Measurements from ENCODE around the gene PTPN12. TPM values are rescaled to one million over a fixed set of nuclear protein-coding genes. Genes with fewer than 3 reads are reported as not detected.

Gene PTPN12
- total and polyA plus RNA-seq, 8 donors = 119 to 163 (median 138) TPM

- H3K4me3 ChIP-seq = no peak overlapping the region
- H3K4me1 ChIP-seq = peaks cover 0 to 5% of the 10 kb centered on the region in 2 donors
- DNase-seq (no peak), ATAC-seq (no peak)
- intact Hi-C loops (cut with DNase I) = no loop called here
- H3K27ac ChIP-seq = no peak overlapping the region
- H3K36me3 ChIP-seq = peaks cover 0 to 50% of the 10 kb centered on the region in 2 donors
- H3K27me3 ChIP-seq = no peaks in the 10 kb centered on the region
- H3K9me3 ChIP-seq = no peaks in the 10 kb centered on the region
- TF ChIP-seq, protein P1, sequence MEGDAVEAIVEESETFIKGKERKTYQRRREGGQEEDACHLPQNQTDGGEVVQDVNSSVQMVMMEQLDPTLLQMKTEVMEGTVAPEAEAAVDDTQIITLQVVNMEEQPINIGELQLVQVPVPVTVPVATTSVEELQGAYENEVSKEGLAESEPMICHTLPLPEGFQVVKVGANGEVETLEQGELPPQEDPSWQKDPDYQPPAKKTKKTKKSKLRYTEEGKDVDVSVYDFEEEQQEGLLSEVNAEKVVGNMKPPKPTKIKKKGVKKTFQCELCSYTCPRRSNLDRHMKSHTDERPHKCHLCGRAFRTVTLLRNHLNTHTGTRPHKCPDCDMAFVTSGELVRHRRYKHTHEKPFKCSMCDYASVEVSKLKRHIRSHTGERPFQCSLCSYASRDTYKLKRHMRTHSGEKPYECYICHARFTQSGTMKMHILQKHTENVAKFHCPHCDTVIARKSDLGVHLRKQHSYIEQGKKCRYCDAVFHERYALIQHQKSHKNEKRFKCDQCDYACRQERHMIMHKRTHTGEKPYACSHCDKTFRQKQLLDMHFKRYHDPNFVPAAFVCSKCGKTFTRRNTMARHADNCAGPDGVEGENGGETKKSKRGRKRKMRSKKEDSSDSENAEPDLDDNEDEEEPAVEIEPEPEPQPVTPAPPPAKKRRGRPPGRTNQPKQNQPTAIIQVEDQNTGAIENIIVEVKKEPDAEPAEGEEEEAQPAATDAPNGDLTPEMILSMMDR (IDR thresholded peaks at IDR 0.05) = no peak
These were observed 128.1 kb downstream of the PTPN12 start for GRCh38 chr7:77665161-77665560.

DNA sequence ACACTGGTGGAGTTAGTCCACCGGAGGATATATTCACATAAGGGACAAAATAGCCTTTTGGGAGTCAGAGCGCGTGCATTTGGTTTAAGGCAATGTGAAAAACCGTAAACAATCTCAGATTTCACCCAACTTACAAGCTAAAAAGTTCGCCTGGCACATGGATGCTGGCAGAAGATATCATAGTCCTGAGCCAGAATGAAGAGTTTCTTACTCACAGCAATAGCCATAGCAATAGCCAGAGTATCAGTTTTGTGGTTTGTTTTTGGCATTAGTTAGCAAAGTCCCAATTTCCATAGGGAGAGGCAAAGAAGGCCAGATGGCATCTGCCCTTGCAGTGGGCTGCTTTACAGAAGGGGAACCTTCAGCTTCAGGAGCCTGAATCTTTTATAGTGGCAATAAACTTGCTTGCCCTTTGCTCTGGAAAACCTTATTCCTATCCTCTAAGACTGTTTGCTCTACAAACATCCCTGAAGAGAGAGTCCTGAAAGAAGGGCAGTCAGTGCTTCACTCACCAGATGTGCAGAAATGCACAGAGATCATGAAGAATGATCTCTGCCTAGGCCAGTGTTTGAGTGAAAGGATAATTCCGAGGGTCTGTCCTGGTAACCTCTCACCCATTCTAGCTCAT is 130.5 kb downstream of the PTPN12 start:
- Histone ChIP-seq H3K27me3 (no peaks in the 10 kb centered on the region), H3K4me1 (no peaks in the 10 kb centered on the region), H3K9me3 (no peaks in the 10 kb centered on the region), H3K27ac (no peak overlapping the region), H3K36me3 (peaks cover 0 to 43% of the 10 kb centered on the region in 2 donors), H3K4me3 (no peak overlapping the region)
- intact Hi-C loops (cut with DNase I) = no loop called here
- TF ChIP-seq, protein P1 (IDR thresholded peaks at IDR 0.05) = no peak
- no peak for ATAC-seq
- no peak for DNase-seq

GRCh38 chr7:77674878-77675277 is 137.8 kb downstream of the PTPN12 start:
- Histone ChIP-seq H3K4me1 (no peaks in the 10 kb centered on the region), H3K4me3 (no peak overlapping the region), H3K27me3 (no peaks in the 10 kb centered on the region), H3K36me3 (peaks cover 0 to 8% of the 10 kb centered on the region in 2 donors), H3K27ac (no peak overlapping the region), H3K9me3 (no peaks in the 10 kb centered on the region)
- peak in 2 of 4 donors; percentile 27 to 63 for DNase-seq
- intact Hi-C loops (cut with DNase I) = no loop called here
- TF ChIP-seq, protein P1 (IDR thresholded peaks at IDR 0.05) = no peak
- peak; percentile 90 for ATAC-seq

DNA sequence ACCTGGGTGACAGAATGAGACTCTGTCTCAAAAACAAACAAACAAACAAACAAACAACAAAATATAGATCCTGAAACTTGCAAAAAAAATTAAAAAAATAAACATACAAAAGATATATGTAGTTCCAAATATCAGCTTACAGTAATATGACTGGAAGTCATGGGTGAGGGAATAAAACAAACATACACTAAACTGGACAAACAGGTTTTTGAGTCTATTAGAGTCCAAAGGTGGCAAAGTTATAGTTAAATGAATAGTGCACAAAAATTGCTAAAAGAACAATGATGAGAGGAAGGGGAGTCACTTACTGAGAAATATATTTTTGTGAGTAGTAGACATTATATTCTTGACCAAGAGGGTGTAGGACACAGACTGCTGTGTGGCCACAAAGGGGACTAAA is 142.5 kb downstream of the PTPN12 start:
- Histone ChIP-seq H3K27me3 (no peaks in the 10 kb centered on the region), H3K36me3 (peaks cover 0 to 16% of the 10 kb centered on the region in 2 donors), H3K4me1 (peaks cover 0 to 8% of the 10 kb centered on the region in 2 donors), H3K9me3 (no peaks in the 10 kb centered on the region), H3K4me3 (no peak overlapping the region), H3K27ac (peak overlapping the region in 1 of 2 donors; percentile 33)
- TF ChIP-seq, protein P1 (IDR thresholded peaks at IDR 0.05) = no peak
- DNase-seq = peak in 1 of 4 donors; percentile 33
- ATAC-seq = peak; percentile 76
- intact Hi-C loops (cut with DNase I) = no loop called here

DNA sequence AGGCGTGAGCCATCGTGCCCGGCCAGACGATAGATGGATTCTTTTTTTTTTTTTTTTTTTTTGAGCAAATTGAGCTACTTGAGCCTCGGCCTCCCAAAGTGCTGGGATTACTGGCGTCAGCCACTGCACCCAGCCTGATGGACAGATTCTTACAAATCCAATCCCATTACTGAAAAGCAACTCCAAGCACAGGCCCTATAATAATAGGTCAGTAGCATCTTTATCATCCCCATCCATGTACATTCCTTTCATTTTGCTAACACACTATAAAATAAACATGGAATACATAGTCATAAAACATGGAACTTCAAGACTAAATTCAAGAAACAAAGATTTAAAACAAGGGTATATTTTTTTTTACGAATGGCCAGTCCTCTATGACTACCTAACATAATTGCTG is 143.2 kb downstream of the PTPN12 start:
- H3K27ac ChIP-seq = no peak overlapping the region
- TF ChIP-seq, protein P1 (IDR thresholded peaks at IDR 0.05) = no peak
- H3K36me3 ChIP-seq = peaks cover 0 to 16% of the 10 kb centered on the region in 2 donors
- no peaks in the 10 kb centered on the region for H3K9me3 ChIP-seq
- peak in 1 of 4 donors; percentile 17 for DNase-seq
- no peak overlapping the region for H3K4me3 ChIP-seq
- intact Hi-C loops (cut with DNase I) = no loop called here
- no peak for ATAC-seq
- no peaks in the 10 kb centered on the region for H3K27me3 ChIP-seq
- H3K4me1 ChIP-seq = peaks cover 0 to 15% of the 10 kb centered on the region in 2 donors
